Measurements from ENCODE around the gene PSORS1C1.
"Not testable (repeated sequence)": the region's sequence is repeated elsewhere in the genome, so short reads cannot be mapped to it uniquely, and the experiment has no call there.

Gene PSORS1C1

DNA sequence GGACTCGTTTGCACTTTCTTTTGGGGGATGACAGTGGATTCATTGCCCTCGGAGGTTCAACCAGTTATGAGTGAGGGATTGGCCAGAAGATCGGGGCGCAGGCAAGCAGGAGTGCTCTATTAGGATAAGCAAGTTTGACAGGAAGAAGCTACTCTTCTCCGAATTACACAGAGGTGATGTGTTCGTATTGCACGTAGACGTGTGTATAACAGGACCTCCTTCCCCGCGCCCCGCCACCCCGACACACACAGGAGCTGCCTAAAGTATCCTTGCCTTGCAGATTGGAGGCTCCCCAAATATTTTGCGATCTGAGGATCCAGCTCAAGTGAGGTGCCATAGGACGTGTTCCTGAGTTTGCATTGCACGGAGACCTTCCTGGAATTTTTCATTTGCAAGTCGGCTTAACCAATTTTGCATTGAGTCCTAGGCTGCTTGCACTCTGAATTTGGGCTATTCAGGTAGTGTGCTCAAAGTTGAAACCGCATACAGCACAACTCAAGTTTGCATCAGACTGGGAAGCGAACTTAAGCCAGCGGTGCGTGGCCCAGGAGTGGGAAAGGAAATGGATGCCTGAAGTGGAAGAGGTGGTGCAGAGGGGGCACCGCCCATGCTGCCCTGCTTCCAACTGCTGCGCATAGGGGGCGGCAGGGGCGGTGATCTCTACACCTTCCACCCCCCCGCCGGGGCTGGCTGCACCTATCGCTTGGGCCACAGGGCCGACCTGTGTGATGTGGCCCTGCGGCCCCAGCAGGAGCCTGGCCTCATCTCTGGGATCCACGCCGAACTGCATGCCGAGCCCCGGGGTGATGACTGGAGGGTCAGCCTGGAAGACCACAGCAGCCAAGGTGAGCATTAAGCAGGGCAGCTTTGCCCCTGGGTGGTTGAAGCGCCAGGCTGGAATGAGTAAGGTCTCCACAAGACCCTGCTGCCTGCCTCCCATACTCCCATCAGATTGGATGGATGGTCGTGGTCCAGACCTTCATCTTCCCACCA, 44.6 kb downstream of the PSORS1C1 start:
- DNase-seq (ENCODE audit: insufficient read length, low spot score): no peak
- FAIRE-seq: no peak
- TF ChIP-seq, protein P1, sequence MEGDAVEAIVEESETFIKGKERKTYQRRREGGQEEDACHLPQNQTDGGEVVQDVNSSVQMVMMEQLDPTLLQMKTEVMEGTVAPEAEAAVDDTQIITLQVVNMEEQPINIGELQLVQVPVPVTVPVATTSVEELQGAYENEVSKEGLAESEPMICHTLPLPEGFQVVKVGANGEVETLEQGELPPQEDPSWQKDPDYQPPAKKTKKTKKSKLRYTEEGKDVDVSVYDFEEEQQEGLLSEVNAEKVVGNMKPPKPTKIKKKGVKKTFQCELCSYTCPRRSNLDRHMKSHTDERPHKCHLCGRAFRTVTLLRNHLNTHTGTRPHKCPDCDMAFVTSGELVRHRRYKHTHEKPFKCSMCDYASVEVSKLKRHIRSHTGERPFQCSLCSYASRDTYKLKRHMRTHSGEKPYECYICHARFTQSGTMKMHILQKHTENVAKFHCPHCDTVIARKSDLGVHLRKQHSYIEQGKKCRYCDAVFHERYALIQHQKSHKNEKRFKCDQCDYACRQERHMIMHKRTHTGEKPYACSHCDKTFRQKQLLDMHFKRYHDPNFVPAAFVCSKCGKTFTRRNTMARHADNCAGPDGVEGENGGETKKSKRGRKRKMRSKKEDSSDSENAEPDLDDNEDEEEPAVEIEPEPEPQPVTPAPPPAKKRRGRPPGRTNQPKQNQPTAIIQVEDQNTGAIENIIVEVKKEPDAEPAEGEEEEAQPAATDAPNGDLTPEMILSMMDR (IDR thresholded peaks at IDR 0.05; ENCODE audit: insufficient read depth, missing control alignments): no peak

DNA sequence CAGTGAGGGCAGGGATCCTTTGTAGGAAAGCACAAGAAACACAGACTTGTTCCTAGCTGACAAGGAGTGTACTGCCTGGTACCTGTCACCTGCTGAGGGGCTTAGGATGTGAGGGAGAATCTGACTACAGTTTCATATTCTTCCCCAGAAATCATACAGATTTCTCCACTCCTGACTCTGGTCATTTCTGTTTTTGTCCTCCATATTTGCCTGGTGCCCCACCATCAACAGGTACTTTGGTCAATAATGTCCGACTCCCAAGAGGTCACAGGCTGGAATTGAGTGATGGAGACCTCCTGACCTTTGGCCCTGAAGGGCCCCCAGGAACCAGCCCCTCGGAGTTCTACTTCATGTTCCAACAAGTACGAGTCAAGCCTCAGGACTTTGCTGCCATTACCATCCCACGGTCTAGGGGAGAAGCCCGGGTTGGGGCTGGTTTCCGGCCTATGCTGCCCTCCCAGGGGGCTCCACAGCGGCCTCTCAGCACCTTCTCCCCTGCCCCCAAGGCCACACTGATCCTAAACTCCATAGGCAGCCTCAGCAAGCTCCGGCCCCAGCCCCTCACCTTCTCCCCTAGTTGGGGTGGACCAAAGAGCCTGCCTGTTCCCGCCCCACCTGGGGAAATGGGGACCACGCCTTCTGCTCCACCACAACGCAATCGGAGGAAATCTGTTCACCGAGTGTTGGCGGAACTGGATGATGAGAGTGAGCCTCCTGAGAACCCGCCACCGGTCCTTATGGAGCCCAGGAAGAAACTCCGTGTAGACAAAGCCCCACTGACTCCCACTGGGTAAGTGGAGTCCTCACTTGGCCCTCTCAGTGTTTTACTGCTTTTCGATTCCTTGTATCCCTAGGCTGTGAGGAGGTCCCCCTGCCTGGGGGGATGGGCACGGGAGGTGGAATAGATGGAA, 46.9 kb downstream of the PSORS1C1 start:
- TF ChIP-seq, protein P1 (IDR thresholded peaks at IDR 0.05; ENCODE audit: insufficient read depth, missing control alignments): no peak
- no peak for DNase-seq (ENCODE audit: insufficient read length, low spot score)
- FAIRE-seq: no peak

DNA sequence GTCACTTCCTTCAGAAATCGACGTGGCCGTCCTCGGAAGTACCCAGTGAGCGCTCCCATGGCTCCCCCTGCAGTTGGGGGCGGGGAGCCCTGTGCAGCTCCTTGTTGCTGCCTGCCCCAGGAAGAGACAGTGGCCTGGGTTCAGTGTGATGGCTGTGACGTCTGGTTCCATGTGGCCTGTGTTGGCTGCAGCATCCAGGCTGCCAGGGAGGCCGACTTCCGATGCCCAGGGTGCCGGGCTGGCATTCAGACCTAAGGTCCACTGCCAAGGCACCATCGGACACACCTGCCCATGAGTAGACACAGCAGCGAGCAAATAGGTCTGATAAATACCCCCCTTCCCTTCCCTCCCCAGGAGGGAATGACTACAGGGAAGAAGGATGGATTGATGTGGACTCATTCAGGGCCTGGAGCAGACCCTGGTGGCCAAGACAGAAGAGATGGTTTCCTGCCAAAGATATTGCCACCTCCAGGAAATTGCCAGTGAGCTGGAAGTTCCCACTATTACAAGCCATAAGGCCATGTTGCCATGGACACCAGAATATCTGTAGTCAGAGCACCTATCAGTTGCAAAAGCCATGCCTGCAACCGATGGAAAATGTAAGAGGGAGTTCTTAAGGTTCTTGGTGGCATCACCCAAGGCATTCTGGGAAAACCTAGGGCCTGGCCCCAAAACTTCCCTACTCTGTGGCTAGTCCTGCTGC, 48.0 kb downstream of the PSORS1C1 start:
- DNase-seq (ENCODE audit: insufficient read length, low spot score) (no peak), FAIRE-seq (no peak)
- TF ChIP-seq, protein P1 (IDR thresholded peaks at IDR 0.05; ENCODE audit: insufficient read depth, missing control alignments): no peak

DNA sequence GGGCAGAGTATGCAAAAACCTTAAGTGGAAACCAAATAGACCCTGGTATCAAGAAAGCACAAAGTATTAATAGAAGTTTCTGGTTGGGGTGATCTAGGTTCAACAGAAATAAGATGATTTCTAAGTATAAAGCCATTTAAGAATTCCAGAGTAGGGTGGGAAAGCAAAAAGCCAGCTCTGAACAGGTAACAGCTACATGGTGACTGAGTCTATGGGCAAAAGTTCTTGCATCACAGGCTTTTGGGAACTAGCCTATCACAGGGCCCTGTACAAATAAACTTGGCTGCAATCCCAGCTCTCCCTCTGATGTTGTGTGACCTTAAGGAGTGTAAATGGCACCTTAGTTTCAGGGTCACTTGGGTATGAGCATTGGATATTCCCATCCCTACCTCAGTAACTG, 49.3 kb downstream of the PSORS1C1 start:
- DNase-seq (ENCODE audit: insufficient read length, low spot score): no peak
- FAIRE-seq: no peak
- TF ChIP-seq, protein P1 (IDR thresholded peaks at IDR 0.05; ENCODE audit: insufficient read depth, missing control alignments): no peak

DNA sequence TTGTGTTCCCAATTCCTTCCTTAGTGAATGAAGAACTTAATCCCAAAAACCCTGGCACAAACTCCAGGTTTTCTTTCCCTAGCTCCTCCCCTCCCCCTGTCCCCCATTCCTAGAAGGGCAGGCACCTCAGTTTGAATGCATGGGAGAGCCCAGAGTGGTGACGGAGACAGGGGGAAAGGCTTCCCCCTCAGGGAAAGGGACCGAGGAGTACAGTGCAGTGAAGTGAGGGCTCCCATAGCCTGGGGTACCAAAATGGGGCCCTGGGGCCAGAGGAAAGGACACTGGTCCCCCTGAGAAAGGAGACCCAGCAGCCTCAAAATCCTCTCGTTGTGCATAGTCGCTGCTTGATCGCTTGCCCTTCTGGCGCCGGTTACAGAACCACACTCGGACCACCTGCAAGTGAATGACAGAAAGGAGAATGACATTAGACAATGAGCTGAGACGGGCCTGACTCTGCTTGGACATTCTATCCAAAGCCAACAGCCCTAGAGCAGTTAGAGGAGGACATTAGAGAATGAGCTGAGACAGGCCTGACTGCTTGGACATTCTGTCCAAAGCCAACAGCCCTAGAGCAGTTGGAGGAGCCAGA, 50.0 kb downstream of the PSORS1C1 start:
- not testable (repeated sequence) for FAIRE-seq; DNase-seq (ENCODE audit: insufficient read length, low spot score)

DNA sequence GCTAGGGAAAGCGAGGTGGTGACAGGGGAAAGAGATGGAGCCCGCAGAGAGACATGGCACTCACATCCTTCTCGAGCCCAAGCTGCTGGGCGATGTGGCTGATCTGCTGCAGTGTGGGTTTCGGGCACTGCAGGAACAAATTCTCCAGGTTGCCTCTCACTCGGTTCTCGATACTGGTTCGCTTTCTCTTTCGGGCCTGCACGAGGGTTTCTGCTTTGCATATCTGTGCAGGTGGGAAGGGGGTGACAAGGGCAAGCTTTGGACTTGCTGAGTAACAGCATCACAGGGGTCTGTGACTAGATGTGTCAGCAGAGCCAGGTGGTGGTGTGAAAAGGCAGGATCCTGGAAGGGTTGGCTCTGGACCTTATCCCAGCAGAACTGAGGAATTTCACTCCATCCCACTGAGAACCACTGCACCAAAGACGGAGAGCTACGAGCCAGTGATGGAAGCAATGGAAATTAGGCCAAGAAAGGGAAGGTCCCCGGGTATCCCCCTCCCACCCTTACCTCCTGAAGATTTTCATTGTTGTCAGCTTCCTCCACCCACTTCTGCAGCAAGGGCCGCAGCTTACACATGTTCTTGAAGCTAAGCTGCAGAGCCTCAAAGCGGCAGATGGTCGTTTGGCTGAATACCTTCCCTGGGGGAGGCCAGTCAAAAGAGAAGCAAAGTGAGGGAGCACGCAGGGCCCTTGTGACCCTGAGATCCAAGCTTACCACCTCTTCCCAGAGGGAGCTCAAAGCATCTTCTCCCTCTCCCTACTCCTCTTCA, 50.6 kb downstream of the PSORS1C1 start:
- FAIRE-seq; DNase-seq (ENCODE audit: insufficient read length, low spot score): not testable (repeated sequence)

DNA sequence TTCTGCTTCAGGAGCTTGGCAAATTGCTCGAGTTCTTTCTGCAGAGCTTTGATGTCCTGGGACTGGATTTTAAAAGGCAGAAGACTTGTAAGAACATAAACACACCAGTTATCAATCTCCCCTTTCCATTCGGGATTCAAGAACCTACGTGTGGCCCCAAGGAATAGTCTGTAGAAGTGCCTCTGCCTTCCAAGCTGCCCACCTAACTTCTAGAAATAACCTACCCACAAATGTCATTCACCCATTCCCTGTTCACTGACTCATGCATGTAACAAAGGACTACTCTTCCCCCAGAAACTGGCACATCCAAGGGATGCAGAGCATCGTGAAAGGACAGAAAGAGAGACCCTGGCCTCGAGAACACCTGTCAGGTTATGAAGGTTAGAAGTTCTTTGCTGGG, 51.4 kb downstream of the PSORS1C1 start:
- TF ChIP-seq, protein P1 (IDR thresholded peaks at IDR 0.05; ENCODE audit: insufficient read depth, missing control alignments): no peak
- FAIRE-seq: no peak
- no peak for DNase-seq (ENCODE audit: insufficient read length, low spot score)

Measured in D721Med (cell line).